Pons (tissue), 1 donor: ENCODE results near the gene CSF1.
A peak's percentile ranks its signal among the peaks of the same experiment; 100 is the strongest.

ENCODE experiments used
- DNase-seq: peaks from one replicate; pipeline ENCODE4 v3.0.0-alpha.2; 2016; ENCODE audit warnings: low spot score

CSF1 gene

GRCh38 chr1:109922326-109922725 lies 11.7 kb downstream of the CSF1 start:
- no peak for DNase-seq

- no peak for DNase-seq
Observed at GRCh38 chr1:109923131-109923945, 12.7 kb downstream of the CSF1 start.

DNA sequence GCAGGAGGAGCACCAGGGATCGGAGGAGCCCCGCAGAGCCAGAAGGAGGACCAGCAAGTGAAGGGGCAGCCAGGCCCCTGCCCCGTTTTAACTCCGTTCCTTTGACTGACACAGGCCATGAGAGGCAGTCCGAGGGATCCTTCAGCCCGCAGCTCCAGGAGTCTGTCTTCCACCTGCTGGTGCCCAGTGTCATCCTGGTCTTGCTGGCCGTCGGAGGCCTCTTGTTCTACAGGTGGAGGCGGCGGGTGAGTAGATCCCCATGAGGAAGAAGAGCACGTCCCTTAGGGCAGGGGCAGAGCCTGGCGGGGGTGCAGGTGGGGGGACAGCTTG lies 13.3 kb downstream of the CSF1 start:
- no peak for DNase-seq

GRCh38 chr1:109924316-109924715 lies 13.7 kb downstream of the CSF1 start:
- DNase-seq = no peak

GRCh38 chr1:109925159-109925990 lies 14.7 kb downstream of the CSF1 start:
- DNase-seq = no peak

GRCh38 chr1:109926662-109927300 lies 16.1 kb downstream of the CSF1 start:
- no peak for DNase-seq

GRCh38 chr1:109927356-109927755 lies 16.7 kb downstream of the CSF1 start:
- DNase-seq = no peak

DNA sequence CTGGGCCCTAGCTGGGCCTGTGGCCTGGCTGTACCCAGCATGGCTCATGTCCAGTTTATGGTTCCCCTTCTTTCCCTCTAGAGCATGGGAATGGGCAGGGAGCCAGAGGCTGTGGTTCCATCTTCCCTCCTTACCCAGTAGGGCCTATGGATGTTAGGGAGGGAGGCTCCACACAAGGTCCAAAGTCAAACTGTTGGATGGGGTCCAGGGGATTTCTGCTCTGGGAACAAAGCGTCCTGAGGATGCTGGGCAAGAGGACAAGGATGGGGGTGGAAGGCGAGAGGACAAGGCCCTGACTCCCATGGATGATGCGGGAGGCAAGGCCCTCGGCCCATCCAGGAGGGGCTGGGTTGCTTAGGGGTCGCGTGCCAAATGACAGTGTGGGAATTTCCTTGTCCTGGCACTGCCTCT lies 17.3 kb downstream of the CSF1 start:
- peak; percentile 84 for DNase-seq

GRCh38 chr1:109928591-109929111 lies 18.0 kb downstream of the CSF1 start:
- no peak for DNase-seq

DNA sequence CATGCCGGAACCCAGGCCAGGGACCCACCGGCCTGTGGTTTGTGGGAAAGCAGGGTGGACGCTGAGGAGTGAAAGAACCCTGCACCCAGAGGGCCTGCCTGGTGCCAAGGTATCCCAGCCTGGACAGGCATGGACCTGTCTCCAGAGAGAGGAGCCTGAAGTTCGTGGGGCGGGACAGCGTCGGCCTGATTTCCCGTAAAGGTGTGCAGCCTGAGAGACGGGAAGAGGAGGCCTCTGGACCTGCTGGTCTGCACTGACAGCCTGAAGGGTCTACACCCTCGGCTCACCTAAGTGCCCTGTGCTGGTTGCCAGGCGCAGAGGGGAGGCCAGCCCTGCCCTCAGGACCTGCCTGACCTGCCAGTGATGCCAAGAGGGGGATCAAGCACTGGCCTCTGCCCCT lies 18.5 kb downstream of the CSF1 start:
- DNase-seq = no peak

DNA sequence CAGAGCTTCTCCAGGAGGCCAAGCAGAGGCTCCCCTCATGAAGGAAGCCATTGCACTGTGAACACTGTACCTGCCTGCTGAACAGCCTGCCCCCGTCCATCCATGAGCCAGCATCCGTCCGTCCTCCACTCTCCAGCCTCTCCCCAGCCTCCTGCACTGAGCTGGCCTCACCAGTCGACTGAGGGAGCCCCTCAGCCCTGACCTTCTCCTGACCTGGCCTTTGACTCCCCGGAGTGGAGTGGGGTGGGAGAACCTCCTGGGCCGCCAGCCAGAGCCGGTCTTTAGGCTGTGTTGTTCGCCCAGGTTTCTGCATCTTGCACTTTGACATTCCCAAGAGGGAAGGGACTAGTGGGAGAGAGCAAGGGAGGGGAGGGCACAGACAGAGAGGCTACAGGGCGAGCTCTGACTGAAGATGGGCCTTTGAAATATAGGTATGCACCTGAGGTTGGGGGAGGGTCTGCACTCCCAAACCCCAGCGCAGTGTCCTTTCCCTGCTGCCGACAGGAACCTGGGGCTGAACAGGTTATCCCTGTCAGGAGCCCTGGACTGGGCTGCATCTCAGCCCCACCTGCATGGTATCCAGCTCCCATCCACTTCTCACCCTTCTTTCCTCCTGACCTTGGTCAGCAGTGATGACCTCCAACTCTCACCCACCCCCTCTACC lies 19.1 kb downstream of the CSF1 start:
- DNase-seq = no peak

- DNase-seq = no peak
Observed at GRCh38 chr1:109930252-109930993, 19.8 kb downstream of the CSF1 start.

DNA sequence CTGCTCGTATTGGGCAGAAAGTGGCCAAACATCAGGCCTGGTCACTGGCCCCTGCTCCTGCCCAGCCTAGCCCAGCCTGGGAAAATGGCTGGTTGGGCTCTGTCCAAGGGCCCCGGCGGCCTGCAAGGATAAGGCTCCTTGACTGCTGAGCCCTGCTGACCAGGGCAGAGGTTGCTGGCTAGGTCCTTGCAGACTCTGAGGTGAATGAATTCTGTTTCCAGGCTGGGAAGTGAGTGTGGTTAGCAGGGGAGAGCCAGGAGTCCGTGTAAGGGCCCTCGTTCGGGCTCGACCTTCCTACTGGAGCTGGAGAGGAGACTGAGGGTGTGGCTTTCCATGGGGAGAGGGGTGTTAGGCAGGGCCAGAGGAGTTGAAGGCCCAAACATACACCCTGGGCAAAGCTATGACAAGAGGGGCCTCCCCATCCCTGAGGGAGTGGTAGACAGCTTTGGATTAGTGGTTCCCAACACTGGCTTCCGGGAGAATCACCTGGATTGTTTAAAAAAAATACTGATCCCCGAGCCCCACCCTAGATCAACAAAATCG lies 20.6 kb downstream of the CSF1 start:
- DNase-seq = peak; percentile 54

GRCh38 chr1:109931911-109932636 lies 21.4 kb downstream of the CSF1 start:
- no peak for DNase-seq

DNA sequence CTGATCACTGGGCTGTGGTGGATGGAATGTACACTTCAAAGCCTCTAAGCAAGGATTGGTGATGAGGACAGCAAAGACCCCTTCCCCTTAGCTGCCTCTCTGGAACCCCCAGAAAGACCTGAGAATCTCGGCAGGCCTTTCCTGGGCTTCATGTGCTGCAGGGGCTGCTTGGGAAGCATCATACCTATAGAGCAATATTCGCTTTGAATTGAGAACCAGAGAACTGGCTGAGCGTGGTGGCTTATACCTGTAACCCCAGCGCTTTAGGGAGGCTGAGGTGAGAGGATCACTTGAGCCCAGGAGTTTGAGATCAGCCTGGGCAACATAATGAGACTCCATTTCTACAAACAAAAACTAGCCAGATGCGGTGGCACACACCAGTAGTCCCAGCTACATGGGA lies 22.0 kb downstream of the CSF1 start:
- no peak for DNase-seq

DNA sequence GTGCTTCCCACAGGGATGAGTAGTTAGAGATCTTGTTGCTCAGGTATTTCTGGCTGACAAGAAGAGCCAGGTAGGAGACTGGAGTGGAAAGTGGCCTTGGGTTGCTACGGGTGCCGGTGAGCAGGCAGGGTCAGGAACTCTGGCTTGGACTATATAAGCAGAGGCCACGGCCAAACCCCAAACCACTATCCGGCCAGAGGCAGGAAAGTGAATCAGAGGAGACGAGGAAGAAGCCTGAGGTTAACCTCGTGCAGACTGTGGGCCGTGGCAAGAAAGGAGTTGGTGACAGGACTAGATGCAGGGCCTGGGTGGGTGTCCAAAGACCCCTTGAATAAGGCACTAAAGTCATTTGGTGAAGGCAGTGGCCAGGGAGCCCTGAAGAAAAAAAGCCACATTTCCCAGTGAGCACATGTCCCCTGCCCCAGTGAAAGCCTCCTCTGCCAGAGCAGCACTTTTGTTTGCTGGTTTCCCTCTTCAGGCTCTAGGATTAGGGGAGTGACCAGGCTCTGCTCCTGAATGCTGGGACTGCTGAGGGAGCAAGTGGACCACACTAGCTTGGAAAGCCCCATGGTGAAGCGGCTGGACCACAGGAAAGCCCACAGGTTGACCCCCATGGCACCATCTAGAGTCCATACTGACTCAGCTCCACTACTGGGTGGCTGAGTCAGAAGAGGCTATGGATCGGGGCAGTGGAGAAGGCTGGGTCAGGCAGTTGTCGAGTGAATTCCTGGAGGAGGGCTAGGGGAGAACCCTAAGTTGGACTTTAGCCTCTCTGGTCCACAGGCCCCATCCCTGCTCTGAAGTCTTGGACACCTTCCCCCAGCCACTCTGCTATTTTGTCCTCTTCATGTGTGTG lies 23.4 kb downstream of the CSF1 start:
- no peak for DNase-seq

DNA sequence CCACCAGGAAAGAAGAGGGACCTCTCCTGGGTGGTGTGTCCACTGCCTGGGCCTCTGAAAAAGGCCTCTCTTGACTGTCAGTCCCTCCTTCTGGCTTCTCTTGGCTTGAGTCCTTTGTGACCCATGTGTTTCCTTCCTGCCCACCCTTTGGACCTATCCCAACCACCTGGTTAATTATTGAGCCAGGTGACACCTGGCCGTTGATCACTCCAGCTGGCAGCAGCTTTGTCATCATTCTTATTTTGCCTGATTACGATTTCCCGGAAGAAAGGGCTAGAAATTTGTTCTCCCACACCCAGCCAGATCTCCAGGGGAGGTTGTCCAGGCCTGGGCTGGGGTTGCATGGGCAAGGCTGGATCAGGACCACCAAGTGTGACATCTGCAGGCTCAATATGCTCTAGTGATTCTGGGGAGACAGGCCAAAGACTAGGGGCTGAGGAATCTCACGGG lies 24.8 kb downstream of the CSF1 start:
- DNase-seq = no peak

DNA sequence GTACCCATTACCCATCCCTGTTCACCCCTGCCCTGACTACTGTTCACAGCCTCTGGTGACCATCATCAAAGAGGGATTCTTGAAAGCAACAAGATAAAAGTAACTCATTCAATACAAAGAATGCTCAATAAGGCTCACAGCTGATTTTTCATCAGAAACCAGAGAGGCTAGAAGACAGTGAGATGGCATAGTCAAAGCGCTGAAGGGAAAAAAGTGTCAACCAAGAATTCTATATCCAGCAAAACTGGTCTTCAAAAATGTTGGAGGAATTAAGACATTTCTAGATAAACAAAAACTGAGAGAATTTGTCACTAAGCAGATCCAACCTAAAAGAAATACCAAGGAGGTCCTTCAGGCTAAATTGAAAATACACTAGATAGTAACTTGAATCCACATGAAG lies 27.1 kb downstream of the CSF1 start:
- no peak for DNase-seq

DNA sequence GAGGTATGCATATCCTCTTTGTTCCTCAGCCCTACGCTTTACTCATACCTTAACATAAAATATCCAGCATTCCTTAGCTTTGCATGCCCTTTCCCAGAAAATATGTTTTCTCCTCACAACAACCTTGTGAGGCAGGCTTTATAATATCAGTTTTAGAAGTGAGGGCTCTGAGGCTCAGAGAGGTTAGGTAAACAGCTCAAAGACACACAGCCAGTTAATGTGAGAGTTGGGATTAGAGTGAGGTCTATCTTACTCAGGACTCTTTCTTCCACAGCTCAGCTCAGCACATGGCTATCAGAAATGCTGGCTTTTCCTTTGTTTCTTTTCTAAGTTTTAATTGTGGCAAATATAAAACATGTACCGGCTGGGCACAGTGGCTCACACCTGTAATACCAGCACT lies 27.9 kb downstream of the CSF1 start:
- DNase-seq = no peak
